Endometrial microvascular endothelial cells (primary cell): Measurements from ENCODE around the gene PRRX2. TPM values are rescaled to one million over a fixed set of nuclear protein-coding genes. Genes with fewer than 3 reads are reported as not detected.
"Not testable (repeated sequence)": the region's sequence is repeated elsewhere in the genome, so short reads cannot be mapped to it uniquely, and the experiment has no call there.

ENCODE experiments used
- in situ Hi-C: cut with HindIII; loops from 2 replicates; pipeline ENCODE4 v1.10.0; 2017; ENCODE audit warnings: low sequenced_read_pairs, low pct_unique_long_range_greater_than_20kb; ENCODE audit errors: inconsistent ontology term
- total RNA-seq: library from RNA; depleted of rRNA; stranded (reverse); fragments of >200 nt; gene quantifications from one replicate; pipeline ENCODE4 v1.2.3, GENCODE V29; 2015; ENCODE audit errors: inconsistent ontology term

PRRX2 gene
- total RNA-seq, 1 donor from 2014 or later: not detected

GRCh38 chr9:129745200-129745599, 79.8 kb downstream of the PRRX2 start:
- in situ Hi-C loops: no loop called here

DNA sequence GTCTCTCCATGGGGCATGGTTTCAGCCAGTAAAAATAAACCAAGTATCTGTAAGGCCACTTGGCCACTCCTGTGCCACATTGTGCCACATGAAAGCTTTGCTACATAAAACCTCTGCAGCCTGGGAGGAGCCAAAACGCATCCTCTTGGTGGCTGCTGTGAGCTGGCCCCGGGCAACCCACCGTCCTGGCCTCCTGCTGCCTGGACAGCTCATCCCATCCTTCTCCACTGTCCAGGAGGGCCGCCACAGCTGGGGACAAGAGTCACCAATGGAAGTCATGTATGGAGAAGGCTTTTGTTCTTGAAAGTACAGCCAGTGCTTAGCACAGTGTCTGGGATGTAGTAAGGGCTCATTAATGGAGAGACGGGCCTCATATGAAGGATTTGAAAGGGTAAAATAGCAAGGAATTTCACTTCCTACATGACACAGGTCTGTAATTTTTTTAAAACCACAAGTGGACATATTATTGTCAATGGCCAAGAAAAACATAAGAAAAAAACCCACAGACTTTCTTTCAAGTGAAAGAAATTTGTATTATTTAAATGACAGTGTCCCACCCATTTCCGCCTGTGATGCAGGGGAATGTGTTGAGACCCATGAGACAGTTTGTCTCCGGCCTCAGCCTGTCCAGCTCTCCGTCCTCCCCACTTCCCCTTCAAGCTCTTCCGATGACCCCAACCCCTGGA, 80.8 kb downstream of the PRRX2 start:
- in situ Hi-C loops: no loop called here

DNA sequence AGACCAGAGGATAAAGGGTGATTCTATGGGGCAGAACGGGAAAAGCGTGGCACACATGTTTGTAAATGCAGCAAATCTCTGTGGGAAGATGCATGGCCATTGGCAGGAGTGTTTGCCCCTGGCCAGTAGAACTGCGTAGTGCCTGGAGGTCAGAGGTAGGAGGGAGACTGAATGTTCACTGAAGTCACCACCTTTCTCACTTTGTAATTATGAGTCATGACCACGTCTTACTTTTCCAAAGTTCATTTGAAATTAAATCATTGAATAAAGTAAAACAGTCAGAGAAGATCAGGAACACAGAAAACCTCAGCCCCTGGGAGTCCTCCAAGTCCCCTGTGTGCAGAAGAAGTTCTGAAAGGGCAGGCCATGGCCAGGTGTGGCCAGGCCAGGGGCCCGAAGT, 82.8 kb downstream of the PRRX2 start:
- in situ Hi-C loops: no loop called here

DNA sequence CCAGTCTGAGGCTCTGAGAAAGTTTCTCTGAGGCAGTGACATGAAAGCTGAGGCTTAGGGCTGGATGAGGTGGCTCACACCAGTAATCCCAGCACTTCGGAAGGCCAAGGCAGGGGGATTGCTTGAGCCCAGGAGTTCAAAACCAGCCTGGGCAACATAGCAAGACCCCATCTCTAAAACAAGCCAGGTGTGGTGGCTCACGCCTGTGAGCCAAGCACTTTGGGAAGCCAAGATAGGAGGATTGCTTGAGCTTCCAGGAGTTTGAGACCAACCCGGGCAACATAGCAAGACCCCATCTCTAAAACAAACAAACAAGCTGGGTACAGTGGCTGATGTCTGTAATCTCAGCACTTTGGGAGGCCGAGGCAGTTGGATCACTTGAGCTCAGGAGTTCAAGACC, 83.6 kb downstream of the PRRX2 start:
- in situ Hi-C loops: not testable (repeated sequence)

DNA sequence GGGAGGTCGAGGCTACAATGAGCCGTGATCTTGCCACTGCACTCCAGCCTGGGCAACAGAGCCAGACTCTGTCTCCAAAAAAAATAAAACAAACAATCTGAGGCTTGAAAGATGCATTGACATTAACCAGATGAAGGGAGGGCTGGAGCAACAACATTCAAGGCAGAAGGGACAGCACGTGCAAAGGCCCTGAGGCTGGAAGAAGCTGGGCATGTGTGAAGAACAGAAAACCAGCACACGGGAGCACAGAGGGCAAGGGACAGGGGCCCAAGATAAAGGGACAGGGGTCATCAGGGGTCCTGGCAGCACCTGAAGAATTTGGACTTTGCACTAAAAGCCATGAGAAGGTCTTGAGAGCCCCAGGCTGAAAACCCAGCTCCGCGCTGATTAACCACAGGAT, 84.1 kb downstream of the PRRX2 start:
- in situ Hi-C loops: no loop called here

DNA sequence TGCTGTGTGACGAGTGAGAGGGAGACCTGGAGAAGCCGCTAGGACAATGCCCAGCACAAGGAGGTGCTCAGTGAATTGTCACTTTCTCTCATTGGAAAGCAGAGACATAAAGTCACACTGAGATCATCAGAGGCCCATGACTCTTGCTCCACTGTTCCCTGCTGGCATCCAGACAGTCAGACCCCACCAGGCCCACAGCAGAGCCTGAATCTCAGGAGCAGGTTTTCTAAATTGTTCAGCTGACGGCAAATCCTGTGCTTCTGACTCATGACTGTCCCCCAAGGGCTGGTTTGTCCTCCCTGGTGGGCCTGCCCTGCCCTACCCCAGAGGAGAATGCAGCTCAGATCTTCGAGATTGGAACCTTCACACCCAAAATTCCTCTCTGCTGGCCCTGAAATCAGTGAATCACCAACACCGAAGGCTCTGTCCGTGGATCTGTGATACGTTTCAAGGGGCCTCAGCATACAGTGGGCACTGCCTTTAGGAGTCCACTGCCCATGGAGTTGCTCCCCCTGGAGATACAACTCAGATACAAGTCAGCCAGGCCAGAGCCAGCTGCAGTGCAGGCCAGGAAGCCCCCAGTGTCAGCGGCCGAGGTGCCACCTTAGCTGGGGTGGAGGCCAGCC, 84.7 kb downstream of the PRRX2 start:
- in situ Hi-C loops: no loop called here

- in situ Hi-C loops: no loop called here
Measured at GRCh38 chr9:129751841-129752801, 86.7 kb downstream of the PRRX2 start.

DNA sequence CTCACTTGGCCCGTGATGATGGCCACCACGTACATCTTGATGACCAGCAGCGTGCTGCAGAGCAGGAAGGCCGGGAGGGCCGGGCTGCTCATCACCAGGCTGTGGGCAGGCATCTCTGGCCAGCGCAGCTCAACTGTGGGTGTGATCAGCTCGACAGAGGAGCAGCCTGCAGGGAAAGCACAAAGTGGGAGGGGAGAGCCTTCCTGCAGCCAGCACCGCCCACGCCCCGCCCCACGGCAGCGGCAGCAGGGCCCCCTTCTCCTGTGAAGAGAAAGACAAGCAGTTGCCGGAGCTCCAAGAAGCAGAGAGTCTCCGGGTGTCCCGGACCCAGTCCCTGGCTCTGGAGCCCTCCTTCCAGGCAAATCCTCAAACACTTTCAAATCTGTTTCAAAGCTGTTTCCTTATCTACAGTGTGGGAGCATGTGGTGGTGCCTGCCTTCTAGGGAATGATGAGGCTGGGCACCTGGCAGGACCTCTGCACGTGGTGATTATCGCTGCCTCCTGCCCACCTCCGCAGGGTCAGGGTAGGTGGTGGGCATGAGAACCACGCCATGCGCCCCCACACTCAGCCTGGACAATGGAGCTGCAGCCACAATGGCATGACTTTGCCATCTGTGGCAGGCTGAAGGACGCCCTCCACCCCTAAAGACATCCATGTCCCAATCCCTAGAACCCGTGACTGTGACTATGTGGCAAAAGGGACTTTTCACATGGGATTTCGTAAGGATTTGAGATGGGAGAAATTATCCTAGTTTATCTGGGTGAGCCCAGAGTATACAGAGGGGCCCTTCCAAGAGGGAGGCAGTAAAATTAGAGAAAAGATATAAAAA, 87.7 kb downstream of the PRRX2 start, which contains the start of gene PTGES:
Gene PTGES, minus strand, starts transcription at position 143 of the 830 bp plus-strand sequence. Its CDS starts 30 bp downstream, at position 113.
- in situ Hi-C loops: no loop called here

- in situ Hi-C loops: no loop called here
Measured at GRCh38 chr9:129755151-129755550, 89.7 kb downstream of the PRRX2 start.

- in situ Hi-C loops: no loop called here
Measured at GRCh38 chr9:129756191-129756590, 90.7 kb downstream of the PRRX2 start.

DNA sequence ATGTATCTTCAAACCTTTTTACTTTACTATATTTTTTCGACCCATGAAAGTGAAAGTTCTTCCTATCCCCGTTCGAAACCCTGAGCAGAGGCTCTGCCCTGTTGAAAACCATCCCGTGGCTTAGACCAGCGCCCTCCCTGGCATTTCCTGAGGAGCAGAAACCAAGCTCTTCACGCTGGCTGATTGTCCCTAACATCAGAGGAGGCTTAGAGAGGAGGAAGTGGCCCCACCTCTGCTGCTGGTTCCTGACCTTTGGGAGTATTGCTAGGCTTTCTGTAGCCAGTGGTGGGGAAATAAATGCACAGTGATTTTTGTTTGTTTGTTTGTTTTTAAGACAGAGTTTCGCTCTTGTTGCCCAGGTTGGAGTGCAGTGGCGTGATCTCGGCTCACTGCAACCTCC, 91.6 kb downstream of the PRRX2 start:
- in situ Hi-C loops: no loop called here

- in situ Hi-C loops: no loop called here
Measured at GRCh38 chr9:129759319-129759718, 93.9 kb downstream of the PRRX2 start.

DNA sequence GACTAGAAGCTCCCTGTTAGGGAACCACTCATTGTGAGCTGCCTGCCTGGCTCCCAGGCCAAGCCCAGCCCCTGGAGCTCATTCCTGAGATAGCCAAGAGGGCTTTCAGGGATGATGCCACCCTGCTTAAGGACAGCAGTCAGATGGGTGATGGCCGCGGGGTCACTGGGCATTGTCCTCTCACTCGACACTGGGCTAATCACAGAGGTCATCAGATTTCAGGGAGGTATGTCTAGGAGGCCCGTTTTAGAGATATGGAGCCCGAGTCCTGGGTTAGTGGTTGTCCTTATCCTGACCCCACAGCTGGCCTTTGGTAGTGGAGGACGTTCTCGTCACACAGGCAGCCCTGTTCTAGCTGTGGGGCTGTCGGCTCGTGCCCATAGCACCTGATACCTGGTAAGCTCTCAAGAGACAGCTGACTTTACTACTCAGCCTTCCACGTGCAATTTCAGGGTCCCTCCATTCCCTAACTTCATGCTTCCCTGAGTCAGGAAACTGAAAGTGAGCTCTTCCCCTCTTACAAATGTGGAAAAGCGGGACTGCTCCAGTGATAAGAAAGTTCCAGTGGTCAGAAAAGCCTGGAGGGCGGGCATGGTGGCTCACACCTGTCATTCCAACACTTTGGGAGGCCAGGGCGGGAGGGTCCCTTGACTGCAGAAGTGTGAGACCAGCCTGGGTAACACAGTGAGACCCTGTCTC, 94.5 kb downstream of the PRRX2 start:
- in situ Hi-C loops: no loop called here

DNA sequence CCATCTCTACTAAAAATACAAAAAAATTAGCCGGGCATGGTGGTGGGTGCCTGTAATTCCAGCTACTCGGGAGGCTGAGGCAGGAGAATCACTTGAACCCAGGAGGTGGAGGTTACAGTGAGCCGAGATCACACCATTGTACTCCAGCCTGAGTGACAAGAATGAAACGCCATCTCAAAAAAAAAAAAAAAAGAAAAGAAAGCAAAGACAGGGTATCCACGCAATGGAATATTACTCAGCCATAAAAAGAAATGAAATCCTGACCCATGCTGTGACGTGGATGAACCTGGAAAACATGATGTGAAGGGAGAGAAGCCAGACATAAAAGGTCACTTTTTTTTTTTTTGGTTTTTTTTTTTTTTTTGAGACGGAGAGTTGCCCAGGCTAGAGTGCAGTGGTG, 95.3 kb downstream of the PRRX2 start:
- in situ Hi-C loops: not testable (repeated sequence)

- in situ Hi-C loops: no loop called here
Measured at GRCh38 chr9:129761293-129761900, 96.0 kb downstream of the PRRX2 start.

DNA sequence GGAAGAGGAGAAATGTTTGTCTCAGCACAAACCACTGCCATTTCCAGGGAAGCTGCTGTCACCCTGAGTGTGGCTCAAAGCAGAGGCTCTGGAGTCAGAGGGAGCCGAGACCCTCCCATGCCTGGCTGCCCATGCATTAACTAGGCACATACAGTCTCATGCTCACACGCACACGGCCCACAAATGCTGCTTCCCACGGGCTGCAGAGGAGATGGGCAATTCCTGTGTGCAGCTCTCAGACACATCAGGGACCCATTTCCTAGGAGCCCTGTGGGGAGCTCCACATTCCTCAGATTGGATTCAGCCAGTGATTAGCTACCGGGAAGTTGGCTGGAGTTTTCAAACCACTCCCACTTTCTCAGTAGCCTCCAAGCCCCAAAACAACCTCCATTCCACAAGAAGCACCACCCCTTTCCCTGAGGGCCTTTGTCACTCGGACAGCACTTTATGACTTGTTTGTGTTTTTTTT, 96.5 kb downstream of the PRRX2 start:
- in situ Hi-C loops: no loop called here

DNA sequence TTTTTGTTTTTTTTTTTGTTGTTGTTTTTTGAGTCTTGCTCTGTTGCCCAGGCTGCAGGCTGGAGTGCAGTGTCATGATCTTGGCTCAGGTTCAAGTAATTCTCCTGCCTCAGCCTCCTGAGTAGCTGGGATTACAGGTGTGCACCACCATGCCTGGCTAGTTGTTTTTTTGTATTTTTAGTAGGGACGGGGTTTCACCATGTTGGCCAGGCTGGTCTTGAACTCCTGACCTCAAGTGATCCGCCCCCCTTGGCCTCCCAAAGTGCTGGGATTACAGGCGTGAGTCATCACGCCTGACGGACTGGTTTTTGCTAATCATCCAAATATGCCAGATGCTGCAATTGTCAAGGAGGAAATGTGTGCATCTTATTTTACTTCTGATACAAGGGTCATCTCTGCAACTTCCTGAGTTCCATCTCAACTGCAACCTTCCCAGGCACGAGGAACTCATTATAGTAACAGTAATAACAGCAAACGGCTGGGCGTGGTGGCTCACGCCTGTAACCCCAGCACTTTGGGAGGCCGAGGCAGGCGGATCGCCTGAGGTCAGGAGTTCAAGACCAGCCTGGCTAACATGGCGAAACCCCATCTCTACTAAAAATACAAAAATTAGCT, 97.0 kb downstream of the PRRX2 start:
- in situ Hi-C loops: not testable (repeated sequence)
